ENCODE measurements around the gene LIMS3. TPM values are rescaled to one million over a fixed set of nuclear protein-coding genes. Genes with fewer than 3 reads are reported as not detected.
"Not testable (repeated sequence)": the region's sequence is repeated elsewhere in the genome, so short reads cannot be mapped to it uniquely, and the experiment has no call there.

LIMS3 gene
- total RNA-seq (2014; rRNA removed), result 4.5 and 20.6 TPM in 2 replicates
- 3.2 TPM for polyA plus RNA-seq (2012)

- not testable (repeated sequence) for DNase-seq (ENCODE audit: low read depth)
Observed at GRCh38 chr2:109898462-109899336, at the start of gene LIMS3. TSS of gene LIMS3 (plus strand) at chr2:109898688. CDS start at chr2:109898729, 41 bp downstream.

- not testable (repeated sequence) for DNase-seq (ENCODE audit: low read depth)
Observed at GRCh38 chr2:109871129-109871751, 27.2 kb upstream of the LIMS3 start.

GRCh38 chr2:109876625-109877024 lies 21.9 kb upstream of the LIMS3 start:
- not testable (repeated sequence) for DNase-seq (ENCODE audit: low read depth)

- DNase-seq (ENCODE audit: low read depth), result not testable (repeated sequence)
Observed at GRCh38 chr2:109882112-109882511, 16.4 kb upstream of the LIMS3 start.

GRCh38 chr2:109888414-109888813 lies 10.1 kb upstream of the LIMS3 start:
- not testable (repeated sequence) for DNase-seq (ENCODE audit: low read depth)

GRCh38 chr2:109889909-109890308 lies 8.6 kb upstream of the LIMS3 start:
- DNase-seq (ENCODE audit: low read depth), result not testable (repeated sequence)

GRCh38 chr2:109891024-109891423 lies 7.5 kb upstream of the LIMS3 start:
- DNase-seq (ENCODE audit: low read depth), result not testable (repeated sequence)

- DNase-seq (ENCODE audit: low read depth), result not testable (repeated sequence)
Observed at GRCh38 chr2:109893736-109894135, 4.8 kb upstream of the LIMS3 start.

GRCh38 chr2:109894141-109894540 lies 4.3 kb upstream of the LIMS3 start:
- DNase-seq (ENCODE audit: low read depth), result not testable (repeated sequence)

- not testable (repeated sequence) for DNase-seq (ENCODE audit: low read depth)
Observed at GRCh38 chr2:109895090-109895869, 3.2 kb upstream of the LIMS3 start.

GRCh38 chr2:109896212-109896611 lies 2.3 kb upstream of the LIMS3 start:
- DNase-seq (ENCODE audit: low read depth), result not testable (repeated sequence)

GRCh38 chr2:109897769-109898461 lies 573 bp upstream of the LIMS3 start:
- DNase-seq (ENCODE audit: low read depth), result not testable (repeated sequence)

GRCh38 chr2:109905796-109906195 lies 7.3 kb downstream of the LIMS3 start:
- not testable (repeated sequence) for DNase-seq (ENCODE audit: low read depth)

- DNase-seq (ENCODE audit: low read depth), result not testable (repeated sequence)
Observed at GRCh38 chr2:109908626-109909025, 10.1 kb downstream of the LIMS3 start.

GRCh38 chr2:109910789-109911188 lies 12.3 kb downstream of the LIMS3 start:
- DNase-seq (ENCODE audit: low read depth), result not testable (repeated sequence)

GRCh38 chr2:109913911-109914310 lies 15.4 kb downstream of the LIMS3 start:
- DNase-seq (ENCODE audit: low read depth), result not testable (repeated sequence)

GRCh38 chr2:109914552-109914951 lies 16.1 kb downstream of the LIMS3 start:
- not testable (repeated sequence) for DNase-seq (ENCODE audit: low read depth)

- not testable (repeated sequence) for DNase-seq (ENCODE audit: low read depth)
Observed at GRCh38 chr2:109915830-109916229, 17.3 kb downstream of the LIMS3 start.

GRCh38 chr2:109920162-109920561 lies 21.7 kb downstream of the LIMS3 start:
- DNase-seq (ENCODE audit: low read depth), result not testable (repeated sequence)

- not testable (repeated sequence) for DNase-seq (ENCODE audit: low read depth)
Observed at GRCh38 chr2:109921543-109922384, 23.3 kb downstream of the LIMS3 start.

All from LHCN-M2 (cell line).